GM18502 (cell line): ENCODE data around the gene C11orf21.
"Not testable (repeated sequence)": the region's sequence is repeated elsewhere in the genome, so short reads cannot be mapped to it uniquely, and the experiment has no call there.

Experiments used
- ATAC-seq: cut with Tn5 transposase; IDR thresholded peaks from one replicate; pipeline ENCODE4 v1.9.1; 2021; ENCODE audit warnings: mild to moderate bottlenecking; ENCODE audit not compliant: unreplicated experiment, poor library complexity

The C11orf21 gene

GRCh38 chr11:2301631-2302305, at the start of gene C11orf21, which contains the start of gene TSPAN32:
C11orf21 (minus strand) TSS chr11:2301918; CDS start chr11:2301808, 110 bp downstream.
TSPAN32 (plus strand) TSS chr11:2302013; CDS start chr11:2302150, 137 bp downstream.
- ATAC-seq = no peak

DNA sequence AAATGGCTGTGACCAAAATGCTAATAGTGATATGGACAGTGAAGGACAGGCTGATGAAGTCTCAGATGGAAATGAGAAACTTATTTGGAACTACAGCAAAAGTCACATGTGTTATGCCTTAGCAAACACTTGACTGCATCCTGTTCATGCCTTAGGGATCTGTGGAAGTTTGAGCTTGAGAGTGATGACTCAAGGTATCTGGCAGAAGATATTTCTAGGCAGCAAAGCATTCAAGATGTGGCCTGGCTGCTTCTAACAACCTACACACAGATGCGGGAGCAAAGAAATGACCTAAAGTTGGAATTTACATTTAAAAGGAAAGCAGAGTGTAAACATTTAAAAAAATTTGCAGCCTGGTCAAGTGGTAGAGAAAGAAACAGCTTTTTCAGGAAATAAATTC, 47.3 kb upstream of the C11orf21 start:
- ATAC-seq = no peak

DNA sequence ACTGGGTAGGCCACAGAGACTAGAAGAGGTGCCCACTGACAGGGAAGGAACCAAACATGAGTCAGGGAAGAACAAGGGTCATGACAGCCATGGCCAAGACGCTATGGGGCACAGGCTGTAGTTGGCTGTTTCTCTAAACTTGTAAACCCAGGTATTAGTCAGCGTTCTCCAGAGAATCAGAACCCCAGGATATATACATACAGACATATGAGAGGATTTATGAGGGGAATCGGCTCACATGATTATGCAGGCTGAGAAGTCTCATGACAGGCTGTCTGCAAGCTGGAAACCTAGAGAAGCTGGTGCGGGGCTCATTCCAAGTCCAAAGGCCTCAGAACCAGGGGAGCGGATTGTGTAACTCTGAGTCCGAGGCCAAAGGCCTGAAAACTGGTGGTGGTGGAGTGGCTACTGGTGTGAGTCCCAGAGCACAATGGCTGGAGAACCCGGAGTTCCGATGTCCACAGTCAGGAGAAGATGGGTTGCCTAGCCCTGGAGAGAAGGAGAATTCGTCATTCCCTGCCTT, 45.7 kb upstream of the C11orf21 start:
- ATAC-seq = no peak

DNA sequence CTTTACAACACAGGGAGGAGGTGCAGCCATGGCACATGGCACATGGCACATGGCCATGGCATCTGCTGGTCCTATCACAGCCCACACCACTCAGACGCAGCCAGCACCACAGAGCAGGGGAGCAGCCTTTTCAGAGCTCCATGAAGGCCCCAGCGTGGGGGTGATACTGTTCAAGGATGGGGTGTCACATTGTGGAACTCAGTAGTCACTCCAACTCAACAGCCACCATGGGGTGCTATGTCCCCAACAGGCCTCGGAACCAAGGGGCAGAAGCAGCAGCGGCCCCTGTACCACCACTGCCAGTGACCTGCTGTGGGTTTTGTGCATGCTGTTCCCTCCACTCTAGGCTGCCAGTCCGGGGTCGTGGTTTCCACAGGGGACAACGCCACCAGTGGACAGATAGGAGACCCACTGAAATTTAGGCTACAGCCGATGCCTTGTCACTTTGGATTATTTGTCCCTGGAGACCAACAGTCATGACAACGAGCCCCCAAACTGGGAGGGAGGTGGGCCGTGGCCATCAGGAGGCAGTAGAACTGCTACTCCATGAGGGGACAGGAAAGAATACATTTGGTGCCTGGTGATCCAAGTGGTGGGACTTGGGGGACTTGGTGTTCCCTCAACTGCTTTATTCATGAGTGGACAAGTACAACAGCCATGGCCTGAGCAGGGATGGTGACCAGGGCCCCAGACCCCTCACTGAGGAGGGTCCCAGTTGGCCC, 45.0 kb upstream of the C11orf21 start:
- ATAC-seq = no peak

GRCh38 chr11:2346014-2346413, 44.3 kb upstream of the C11orf21 start:
- no peak for ATAC-seq

DNA sequence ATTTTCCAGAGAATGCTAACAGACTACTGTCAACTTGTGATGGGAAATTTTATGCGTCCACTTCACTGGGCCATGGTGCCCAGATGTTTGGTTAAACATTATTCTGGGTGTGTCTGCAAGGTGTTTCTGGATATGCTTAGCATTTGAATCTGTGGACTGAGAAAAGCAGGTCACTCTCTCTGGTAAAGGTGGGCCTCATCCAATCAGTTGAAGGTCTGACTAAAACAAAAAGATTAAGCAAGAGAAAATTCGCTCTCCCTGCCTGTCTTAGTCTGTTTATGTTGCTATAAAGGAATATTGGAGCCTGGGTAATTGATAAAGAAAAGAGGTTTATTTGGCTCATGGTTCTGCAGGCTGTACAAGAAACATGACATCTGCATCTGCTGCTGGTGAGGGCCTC, 43.3 kb upstream of the C11orf21 start:
- no peak for ATAC-seq

DNA sequence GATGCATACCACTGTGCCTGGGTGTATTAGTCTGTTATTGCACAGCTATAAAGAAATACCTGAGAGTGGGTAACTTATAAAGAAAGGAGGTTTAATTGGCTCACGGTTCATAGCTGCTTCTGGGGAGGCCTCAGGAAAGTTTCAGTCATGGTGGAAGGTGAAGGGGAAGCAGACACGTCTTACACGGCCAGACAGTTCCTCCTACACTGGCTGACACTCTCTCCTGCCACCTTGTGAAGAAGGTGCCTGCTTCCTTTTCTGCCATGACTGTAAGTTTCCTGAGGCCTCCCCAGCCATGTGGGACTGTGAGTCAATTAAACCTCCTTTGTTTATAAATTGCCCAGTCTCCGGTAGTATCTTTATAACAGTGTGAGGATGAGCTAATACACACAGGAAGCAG, 41.8 kb upstream of the C11orf21 start:
- ATAC-seq = no peak

GRCh38 chr11:2342981-2343380, 41.3 kb upstream of the C11orf21 start:
- ATAC-seq = no peak

DNA sequence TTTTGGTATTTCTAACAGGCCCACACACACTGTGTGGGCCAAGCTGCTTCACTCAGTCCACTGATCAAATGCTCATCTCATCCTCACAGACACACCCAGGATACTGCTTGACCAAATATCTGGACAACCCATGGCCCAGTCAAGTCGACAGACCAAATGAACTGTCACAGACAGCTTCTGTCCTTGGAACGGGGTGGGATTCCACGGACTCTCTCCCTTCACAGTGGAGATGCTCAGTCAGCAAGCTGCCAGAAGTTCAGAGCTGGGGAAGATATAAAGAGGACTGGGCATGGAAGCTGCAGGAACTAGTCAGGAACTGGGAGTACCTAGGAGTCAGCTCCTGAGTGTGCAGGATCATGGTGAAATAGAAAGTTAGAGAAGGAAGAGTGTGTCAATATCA, 40.8 kb upstream of the C11orf21 start:
- ATAC-seq = no peak

GRCh38 chr11:2338760-2339159, 37.0 kb upstream of the C11orf21 start:
- not testable (repeated sequence) for ATAC-seq

GRCh38 chr11:2335286-2335685, 33.6 kb upstream of the C11orf21 start:
- not testable (repeated sequence) for ATAC-seq

DNA sequence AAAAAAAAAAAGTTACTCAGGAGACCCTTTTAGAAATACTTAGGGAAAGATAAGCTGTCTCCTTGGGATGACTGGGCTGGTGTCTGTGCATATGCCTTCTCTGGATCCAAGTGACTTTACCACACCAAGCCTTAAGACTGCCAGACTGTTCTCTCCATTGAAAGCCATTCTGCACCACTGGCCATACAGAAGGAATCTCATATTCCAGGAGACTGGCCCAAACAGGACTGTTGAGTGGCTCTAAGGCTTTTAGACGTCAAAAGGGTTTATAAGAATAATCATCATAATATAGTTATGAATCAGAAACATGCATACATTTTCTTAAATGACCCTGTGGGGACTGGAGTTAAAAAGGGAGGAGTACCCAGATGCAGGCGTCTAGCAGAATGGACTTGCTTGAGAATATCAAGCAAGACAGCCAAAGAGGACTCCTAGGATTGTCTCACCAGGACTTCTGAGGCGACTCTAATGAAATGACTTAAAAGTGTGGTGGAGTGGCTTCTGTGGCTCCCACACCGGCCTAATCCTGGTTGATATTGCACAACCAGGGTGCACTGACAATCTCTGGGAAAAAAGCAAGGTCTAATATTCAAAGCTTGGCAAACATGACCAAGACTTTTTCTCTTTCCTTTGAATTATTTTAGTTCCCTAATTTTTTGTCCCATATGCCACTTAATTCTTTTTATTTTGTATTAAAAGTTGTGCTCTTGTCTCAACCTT, 31.9 kb upstream of the C11orf21 start:
- not testable (repeated sequence) for ATAC-seq

DNA sequence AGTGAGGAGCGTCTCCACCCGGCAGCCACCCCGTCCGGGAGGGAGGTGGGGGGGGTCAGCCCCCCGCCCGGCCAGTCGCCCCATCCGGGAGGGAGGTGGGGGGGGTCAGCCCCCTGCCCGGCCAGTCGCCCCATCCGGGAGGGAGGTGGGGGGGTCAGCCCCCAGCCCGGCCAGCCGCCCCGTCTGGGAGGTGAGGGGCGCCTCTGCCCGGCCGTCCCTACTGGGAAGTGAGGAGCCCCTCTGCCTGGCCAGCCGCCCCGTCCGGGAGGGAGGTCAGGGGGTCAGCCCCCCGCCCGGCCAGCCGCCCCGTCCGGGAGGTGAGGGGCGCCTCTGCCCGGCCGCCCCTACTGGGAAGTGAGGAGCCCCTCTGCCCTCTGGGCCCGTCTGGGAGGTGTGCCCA, 30.9 kb upstream of the C11orf21 start:
- ATAC-seq = not testable (repeated sequence)

DNA sequence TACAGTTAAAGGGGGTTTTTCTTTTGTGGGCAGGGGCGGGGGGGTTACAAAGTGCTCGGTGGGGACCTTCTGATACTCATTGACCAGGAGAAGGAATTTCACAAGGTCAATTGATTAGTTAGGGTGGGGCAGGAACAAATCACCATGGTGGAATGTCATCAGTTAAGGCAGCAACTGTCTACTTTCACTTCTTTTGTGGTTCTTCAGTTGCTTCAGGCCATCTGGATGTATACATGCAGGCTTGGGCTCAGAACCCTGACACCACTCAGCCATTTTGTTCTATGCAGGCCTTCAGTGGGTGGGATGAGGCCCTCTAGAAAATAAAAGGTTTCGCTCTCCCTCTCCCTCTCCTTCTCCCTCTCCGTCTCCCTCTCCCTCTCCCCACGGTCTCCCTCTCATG, 29.7 kb upstream of the C11orf21 start:
- ATAC-seq = no peak

DNA sequence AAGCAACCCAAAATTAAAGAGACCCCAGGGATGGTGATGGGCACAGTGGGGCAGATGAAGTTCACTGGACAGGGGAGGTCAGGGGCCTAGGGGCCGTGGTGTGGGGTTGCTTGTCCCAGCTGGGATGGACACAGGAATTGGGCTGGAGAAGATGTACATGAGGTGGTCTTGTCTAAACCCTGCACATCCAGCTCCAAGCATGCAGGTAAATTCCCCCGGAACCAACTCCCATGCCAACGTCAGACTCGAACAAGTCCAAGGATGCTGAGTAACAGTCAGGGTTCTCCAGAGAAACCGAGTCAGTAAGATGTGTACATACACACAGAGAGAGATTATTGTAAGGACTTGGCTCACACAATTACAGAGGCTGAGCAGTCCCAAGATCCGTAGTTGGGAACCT, 29.0 kb upstream of the C11orf21 start:
- ATAC-seq = no peak

DNA sequence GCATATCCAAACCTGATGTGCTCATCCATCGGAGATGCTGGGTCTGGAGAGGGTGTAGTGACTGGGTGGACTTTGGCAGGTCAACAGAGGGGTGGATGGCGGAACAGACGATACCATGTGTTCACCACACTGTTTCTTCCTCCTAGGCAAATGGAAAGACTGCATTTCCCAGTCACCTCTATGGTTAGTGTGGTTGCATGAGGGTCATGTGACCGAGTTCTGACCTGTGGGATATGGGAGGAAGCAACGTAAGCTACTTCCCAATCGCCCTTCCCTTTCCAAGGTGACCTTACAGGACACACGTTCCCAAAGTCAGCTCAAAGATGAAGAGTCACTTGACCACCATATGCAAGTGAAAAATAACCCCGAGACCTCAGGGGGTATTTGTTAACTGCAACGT, 27.8 kb upstream of the C11orf21 start:
- no peak for ATAC-seq

- no peak for ATAC-seq
Observed at GRCh38 chr11:2328656-2329354, 27.1 kb upstream of the C11orf21 start.

GRCh38 chr11:2328021-2328420, 26.3 kb upstream of the C11orf21 start:
- ATAC-seq = no peak

DNA sequence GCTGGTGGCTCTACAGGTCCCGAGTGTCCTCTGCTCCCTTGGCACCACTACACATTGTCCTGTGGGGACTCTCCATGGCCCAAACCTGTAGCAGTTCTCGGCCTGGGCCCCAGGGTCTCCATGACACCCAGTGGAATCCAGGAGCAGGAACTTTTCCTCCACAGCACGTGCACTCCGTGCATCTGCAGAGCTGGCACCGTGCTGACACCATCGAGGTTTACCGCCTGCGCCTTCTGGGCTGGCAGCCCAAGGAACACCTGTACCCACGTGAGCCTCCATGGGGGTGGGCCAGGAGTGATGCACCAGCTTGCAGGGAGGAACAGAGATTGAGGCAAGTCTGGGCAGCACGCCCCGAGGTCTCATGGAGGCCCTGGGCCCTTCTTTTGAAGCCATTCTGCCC, 25.3 kb upstream of the C11orf21 start:
- no peak for ATAC-seq

GRCh38 chr11:2325719-2326118, 24.0 kb upstream of the C11orf21 start:
- no peak for ATAC-seq
